ENCODE results near the gene GSTM3. TPM values are rescaled to one million over a fixed set of nuclear protein-coding genes. Genes with fewer than 3 reads are reported as not detected.

The GSTM3 gene
- total RNA-seq, 1 donor from 2014 or later = 4.7 TPM

DNA sequence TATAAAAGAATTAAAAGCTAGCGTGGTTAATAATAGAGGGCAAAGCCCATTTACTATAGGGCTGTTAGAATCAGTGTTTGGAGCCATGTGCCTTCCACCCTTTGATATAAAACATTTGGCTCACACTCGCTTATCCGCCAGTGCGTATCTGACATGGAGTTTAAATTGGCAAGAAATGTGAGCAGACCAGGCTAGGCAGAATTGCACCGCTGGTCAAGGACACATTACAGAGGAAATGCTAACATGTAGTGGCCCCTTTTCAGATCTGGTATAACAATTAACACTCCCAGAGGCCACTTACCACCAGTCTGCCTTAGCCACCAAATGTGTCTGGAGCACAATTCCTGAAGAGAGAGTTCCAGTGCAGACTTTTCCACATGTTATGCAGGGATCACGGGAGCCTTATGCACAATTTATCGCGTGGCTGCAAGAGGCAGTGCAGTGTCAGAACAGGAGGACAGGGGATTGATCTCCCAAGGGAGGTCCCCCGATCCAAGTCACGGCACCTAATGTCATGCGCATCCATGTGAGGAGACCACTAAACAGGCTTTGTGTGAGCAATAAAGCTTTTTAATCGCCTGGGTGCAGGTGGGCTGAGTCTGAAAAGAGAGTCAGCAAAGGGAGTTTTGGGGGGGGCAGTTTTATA is 14.0 kb downstream of the GSTM3 start:
- FAIRE-seq (no peak), DNase-seq (ENCODE audit: low read depth) (no peak)
- no peaks in the 10 kb centered on the region for H3K36me3 ChIP-seq (ENCODE audit: control insufficient read depth, insufficient read depth, low read length)
- H3K27me3 ChIP-seq (ENCODE audit: control insufficient read depth, insufficient read depth, low read length) = no peaks in the 10 kb centered on the region
- H3K4me3 ChIP-seq (ENCODE audit: low read depth, low read length) = no peak overlapping the region
- TF ChIP-seq, protein P1, sequence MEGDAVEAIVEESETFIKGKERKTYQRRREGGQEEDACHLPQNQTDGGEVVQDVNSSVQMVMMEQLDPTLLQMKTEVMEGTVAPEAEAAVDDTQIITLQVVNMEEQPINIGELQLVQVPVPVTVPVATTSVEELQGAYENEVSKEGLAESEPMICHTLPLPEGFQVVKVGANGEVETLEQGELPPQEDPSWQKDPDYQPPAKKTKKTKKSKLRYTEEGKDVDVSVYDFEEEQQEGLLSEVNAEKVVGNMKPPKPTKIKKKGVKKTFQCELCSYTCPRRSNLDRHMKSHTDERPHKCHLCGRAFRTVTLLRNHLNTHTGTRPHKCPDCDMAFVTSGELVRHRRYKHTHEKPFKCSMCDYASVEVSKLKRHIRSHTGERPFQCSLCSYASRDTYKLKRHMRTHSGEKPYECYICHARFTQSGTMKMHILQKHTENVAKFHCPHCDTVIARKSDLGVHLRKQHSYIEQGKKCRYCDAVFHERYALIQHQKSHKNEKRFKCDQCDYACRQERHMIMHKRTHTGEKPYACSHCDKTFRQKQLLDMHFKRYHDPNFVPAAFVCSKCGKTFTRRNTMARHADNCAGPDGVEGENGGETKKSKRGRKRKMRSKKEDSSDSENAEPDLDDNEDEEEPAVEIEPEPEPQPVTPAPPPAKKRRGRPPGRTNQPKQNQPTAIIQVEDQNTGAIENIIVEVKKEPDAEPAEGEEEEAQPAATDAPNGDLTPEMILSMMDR (IDR thresholded peaks at IDR 0.05; ENCODE audit: insufficient read depth, low read length, severe bottlenecking) = no peak

DNA sequence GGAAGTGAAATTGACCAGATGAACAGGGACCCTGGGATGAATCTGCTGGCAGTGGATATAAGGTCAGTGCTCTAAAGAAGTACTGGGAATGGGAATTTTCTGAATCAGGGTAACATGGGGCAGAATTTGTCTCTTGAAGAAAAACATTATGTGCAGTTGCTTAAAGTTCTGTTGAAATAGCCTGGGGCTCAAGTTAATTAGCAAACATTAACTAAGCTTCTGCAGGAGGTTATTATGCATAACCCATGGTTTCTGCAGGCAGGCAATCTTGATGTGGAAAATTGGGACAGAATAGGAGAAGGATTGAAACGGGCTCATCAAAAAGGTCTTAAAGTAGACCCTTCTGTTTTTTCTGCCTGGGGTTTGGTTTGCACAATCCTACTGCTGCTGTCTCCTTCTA is 14.8 kb downstream of the GSTM3 start:
- no peak for DNase-seq (ENCODE audit: low read depth)
- TF ChIP-seq, protein P1 (IDR thresholded peaks at IDR 0.05; ENCODE audit: insufficient read depth, low read length, severe bottlenecking) = no peak
- no peaks in the 10 kb centered on the region for H3K27me3 ChIP-seq (ENCODE audit: control insufficient read depth, insufficient read depth, low read length)
- no peak for FAIRE-seq
- H3K4me3 ChIP-seq (ENCODE audit: low read depth, low read length) = no peak overlapping the region
- no peaks in the 10 kb centered on the region for H3K36me3 ChIP-seq (ENCODE audit: control insufficient read depth, insufficient read depth, low read length)

DNA sequence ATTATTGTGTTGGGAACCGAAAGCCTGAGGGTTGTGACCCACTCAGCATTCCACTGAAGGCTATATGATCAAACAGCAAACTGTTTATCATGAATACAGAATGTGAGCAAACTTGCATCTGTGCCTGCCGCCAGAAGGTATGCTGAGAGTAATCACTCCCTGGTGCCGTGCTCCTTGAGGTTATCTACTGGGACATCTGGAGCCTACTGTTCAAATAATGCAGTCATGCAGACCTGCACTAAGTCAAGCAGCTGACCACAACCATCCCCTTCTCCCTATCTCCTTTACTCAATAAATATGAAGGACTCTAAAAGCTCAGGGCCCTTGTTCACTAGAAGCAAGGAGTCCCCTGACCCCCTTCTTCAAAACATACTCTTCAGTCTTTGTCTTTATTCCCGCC is 15.3 kb downstream of the GSTM3 start:
- TF ChIP-seq, protein P1 (IDR thresholded peaks at IDR 0.05; ENCODE audit: insufficient read depth, low read length, severe bottlenecking) = no peak

DNA sequence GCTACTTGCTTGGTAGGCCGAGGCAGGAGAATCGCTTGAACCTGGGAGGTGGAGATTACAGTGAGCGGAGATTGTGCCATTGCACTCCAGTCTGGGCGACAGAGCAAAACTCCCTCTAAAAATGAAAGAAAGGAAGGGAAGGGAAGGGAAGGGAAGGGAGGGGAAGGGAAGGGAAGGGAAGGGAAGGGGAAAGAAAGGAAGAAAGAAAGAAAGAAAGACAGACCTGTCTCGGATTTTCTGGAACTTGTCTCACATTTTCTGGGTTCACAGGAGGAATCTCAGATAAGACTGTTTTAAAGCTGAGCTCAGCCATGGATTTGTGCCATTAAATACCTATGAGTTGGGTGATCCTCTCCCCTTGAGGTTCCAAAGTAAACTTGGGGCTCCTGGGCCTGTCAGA is 15.9 kb downstream of the GSTM3 start:
- DNase-seq (ENCODE audit: low read depth) = no peak
- no peaks in the 10 kb centered on the region for H3K27me3 ChIP-seq (ENCODE audit: control insufficient read depth, insufficient read depth, low read length)
- H3K4me3 ChIP-seq (ENCODE audit: low read depth, low read length) = no peak overlapping the region
- TF ChIP-seq, protein P1 (IDR thresholded peaks at IDR 0.05; ENCODE audit: insufficient read depth, low read length, severe bottlenecking) = no peak
- H3K36me3 ChIP-seq (ENCODE audit: control insufficient read depth, insufficient read depth, low read length) = no peaks in the 10 kb centered on the region
- FAIRE-seq = no peak

More for the DNA sequence above, 15.3 kb downstream of the GSTM3 start:
- no peaks in the 10 kb centered on the region for H3K27me3 ChIP-seq (ENCODE audit: control insufficient read depth, insufficient read depth, low read length)
- H3K4me3 ChIP-seq (ENCODE audit: low read depth, low read length) = no peak overlapping the region
- FAIRE-seq = no peak
- DNase-seq (ENCODE audit: low read depth) = no peak
- H3K36me3 ChIP-seq (ENCODE audit: control insufficient read depth, insufficient read depth, low read length) = no peaks in the 10 kb centered on the region

DNA sequence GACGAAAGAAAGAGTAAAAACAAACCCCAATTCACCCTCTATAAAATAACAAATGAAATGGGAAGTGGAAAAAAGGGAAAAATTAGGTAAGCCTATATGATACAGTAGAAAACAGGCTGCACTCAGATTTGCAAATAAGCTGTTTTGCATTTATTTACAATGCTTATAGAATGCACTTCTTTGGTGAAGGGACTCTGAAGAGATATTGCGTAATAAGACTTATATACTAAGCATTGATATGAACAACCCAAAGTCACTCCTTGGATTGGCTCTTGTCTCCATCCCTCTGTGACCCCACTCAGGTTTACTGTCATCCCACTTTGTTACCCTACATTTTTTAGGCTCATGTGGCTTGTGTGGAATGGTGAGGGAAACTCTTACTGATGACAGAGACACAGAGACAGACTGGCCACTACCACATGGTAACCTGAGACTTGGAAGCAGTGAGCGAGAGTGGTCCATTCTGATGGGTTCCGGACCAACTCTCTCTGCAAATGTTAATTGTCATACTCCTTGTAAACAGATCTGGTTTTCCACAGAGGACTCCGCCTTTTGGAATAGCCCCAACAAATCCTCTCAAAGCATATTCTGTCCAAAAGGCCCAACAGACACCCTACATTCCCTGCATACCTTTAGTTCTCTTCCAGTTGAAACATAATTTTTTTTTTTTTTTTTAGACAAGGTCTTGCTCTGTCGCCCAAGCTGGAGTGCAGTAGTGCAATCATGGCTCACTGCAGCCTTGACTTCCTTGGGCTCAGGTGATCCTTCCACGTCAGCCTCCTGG is 17.7 kb downstream of the GSTM3 start:
- no peaks in the 10 kb centered on the region for H3K36me3 ChIP-seq (ENCODE audit: control insufficient read depth, insufficient read depth, low read length)
- no peaks in the 10 kb centered on the region for H3K27me3 ChIP-seq (ENCODE audit: control insufficient read depth, insufficient read depth, low read length)
- no peak overlapping the region for H3K4me3 ChIP-seq (ENCODE audit: low read depth, low read length)
- TF ChIP-seq, protein P1 (IDR thresholded peaks at IDR 0.05; ENCODE audit: insufficient read depth, low read length, severe bottlenecking) = no peak
- no peak for FAIRE-seq
- no peak for DNase-seq (ENCODE audit: low read depth)

Data from bronchial epithelial cell (primary cell).